Thymus (tissue), 2 donors: Measurements from ENCODE around the gene SNX17. TPM values are rescaled to one million over a fixed set of nuclear protein-coding genes. Genes with fewer than 3 reads are reported as not detected.

ENCODE experiments used
- polyA plus RNA-seq: library from polyadenylated mRNA; stranded (reverse); fragments of 200-250 nt; gene quantifications from one replicate; pipeline ENCODE4 v1.2.3, GENCODE V29; 2013
- total RNA-seq: library from RNA; stranded (reverse); fragments of 120-200 nt; gene quantifications from one replicate; pipeline ENCODE4 v1.2.4, GENCODE V29; 2013
- donor health status: healthy.

The SNX17 gene
- total and polyA plus RNA-seq, 2 donors, result 77.8 to 83.6 TPM

Other genes starting within 250 kb of the SNX17 start
- gene ABHD1, start 246.8 kb upstream of the SNX17 start, total RNA-seq, result 0.09 TPM
- 0.27 TPM for gene ABHD1, start 246.8 kb upstream of the SNX17 start, polyA plus RNA-seq
- 41.3 TPM for gene PREB, start 236.0 kb upstream of the SNX17 start, total RNA-seq
- 56.9 TPM for gene PREB, start 236.0 kb upstream of the SNX17 start, polyA plus RNA-seq
- gene PRR30, start 231.2 kb upstream of the SNX17 start, total RNA-seq, result not detected
- gene PRR30, start 231.2 kb upstream of the SNX17 start, polyA plus RNA-seq, result not detected
- gene TCF23, start 221.6 kb upstream of the SNX17 start, total RNA-seq, result 0.14 TPM
- gene TCF23, start 221.6 kb upstream of the SNX17 start, polyA plus RNA-seq, result 0.05 TPM
- gene ATRAID, start 158.6 kb upstream of the SNX17 start, total RNA-seq, result 109 TPM
- 125 TPM for gene ATRAID, start 158.6 kb upstream of the SNX17 start, polyA plus RNA-seq
- 15.8 TPM for gene SLC5A6, start 158.3 kb upstream of the SNX17 start, total RNA-seq
- 24.3 TPM for gene SLC5A6, start 158.3 kb upstream of the SNX17 start, polyA plus RNA-seq
- 14.8 TPM for gene CAD, start 153.2 kb upstream of the SNX17 start, total RNA-seq
- 18.6 TPM for gene CAD, start 153.2 kb upstream of the SNX17 start, polyA plus RNA-seq
- 0.05 TPM for gene SLC30A3, start 107.6 kb upstream of the SNX17 start, total RNA-seq
- 0.18 TPM for gene SLC30A3, start 107.6 kb upstream of the SNX17 start, polyA plus RNA-seq
- gene DNAJC5G, start 95.2 kb upstream of the SNX17 start, total RNA-seq, result not detected
- gene DNAJC5G, start 95.2 kb upstream of the SNX17 start, polyA plus RNA-seq, result 0.02 TPM
- 0.14 TPM for gene TRIM54, start 88.2 kb upstream of the SNX17 start, total RNA-seq
- gene TRIM54, start 88.2 kb upstream of the SNX17 start, polyA plus RNA-seq, result 0.52 TPM
- gene UCN, start 62.2 kb upstream of the SNX17 start, total RNA-seq, result 1.0 TPM
- gene UCN, start 62.2 kb upstream of the SNX17 start, polyA plus RNA-seq, result 8.1 TPM
- gene MPV17, start 47.5 kb upstream of the SNX17 start, total RNA-seq, result 51.1 TPM
- gene MPV17, start 47.5 kb upstream of the SNX17 start, polyA plus RNA-seq, result 94.1 TPM
- 31.1 TPM for gene GTF3C2, start 13.9 kb upstream of the SNX17 start, total RNA-seq
- 39.9 TPM for gene GTF3C2, start 13.9 kb upstream of the SNX17 start, polyA plus RNA-seq
- gene EIF2B4, start 278 bp upstream of the SNX17 start, total RNA-seq, result 30.5 TPM
- 56.0 TPM for gene EIF2B4, start 278 bp upstream of the SNX17 start, polyA plus RNA-seq
- 9.3 TPM for gene ZNF513, start 10.1 kb downstream of the SNX17 start, total RNA-seq
- 30.7 TPM for gene ZNF513, start 10.1 kb downstream of the SNX17 start, polyA plus RNA-seq
- gene PPM1G, start 39.0 kb downstream of the SNX17 start, total RNA-seq, result 68.6 TPM
- 50.4 TPM for gene PPM1G, start 39.0 kb downstream of the SNX17 start, polyA plus RNA-seq
- gene NRBP1, start 58.0 kb downstream of the SNX17 start, total RNA-seq, result 43.9 TPM
- gene NRBP1, start 58.0 kb downstream of the SNX17 start, polyA plus RNA-seq, result 56.4 TPM
- gene KRTCAP3, start 71.8 kb downstream of the SNX17 start, total RNA-seq, result 1.6 TPM
- gene KRTCAP3, start 71.8 kb downstream of the SNX17 start, polyA plus RNA-seq, result 13.9 TPM
- gene IFT172, start 119.1 kb downstream of the SNX17 start, total RNA-seq, result 7.6 TPM
- 34.2 TPM for gene IFT172, start 119.1 kb downstream of the SNX17 start, polyA plus RNA-seq
- 0.85 TPM for gene FNDC4, start 124.6 kb downstream of the SNX17 start, total RNA-seq
- 4.3 TPM for gene FNDC4, start 124.6 kb downstream of the SNX17 start, polyA plus RNA-seq
- not detected for gene GCKR, start 126.2 kb downstream of the SNX17 start, total RNA-seq
- 0.18 TPM for gene GCKR, start 126.2 kb downstream of the SNX17 start, polyA plus RNA-seq
- 41.6 TPM for gene ZNF512, start 212.4 kb downstream of the SNX17 start, total RNA-seq
- 33.6 TPM for gene ZNF512, start 212.4 kb downstream of the SNX17 start, polyA plus RNA-seq